Hematopoietic multipotent progenitor cell treated with erythropoietin and hydrocortisone succinate and interleukin-3 and kit ligand, for 8 days (in vitro differentiated cells): Measurements from ENCODE around the gene SMARCA1.

ENCODE experiments used
- DNase-seq: peaks from one replicate; pipeline ENCODE4 v3.0.0-alpha.2; 2015

SMARCA1 gene

DNA sequence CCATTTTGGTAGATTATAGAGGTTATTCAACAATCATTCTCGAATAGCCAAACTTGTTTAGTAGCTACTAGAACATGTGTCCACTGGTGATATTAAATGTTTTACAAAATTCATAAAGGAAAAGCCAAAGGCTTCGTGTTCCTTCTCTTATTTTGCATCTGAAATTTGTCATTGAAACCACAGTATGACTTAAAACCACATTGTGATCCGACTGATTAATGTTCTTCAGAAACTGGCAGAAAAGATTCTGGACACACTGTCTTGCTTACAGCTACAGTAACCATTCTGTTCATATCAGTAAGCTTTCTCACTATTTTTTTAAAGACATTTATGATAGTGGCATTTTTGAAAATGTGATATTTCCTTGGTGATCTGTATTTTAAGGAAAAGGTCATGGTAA, 2.6 kb upstream of the SMARCA1 start:
- no peak for DNase-seq

- DNase-seq, result no peak
Observed at GRCh38 chrX:129525162-129525561, 1.9 kb upstream of the SMARCA1 start.

DNA sequence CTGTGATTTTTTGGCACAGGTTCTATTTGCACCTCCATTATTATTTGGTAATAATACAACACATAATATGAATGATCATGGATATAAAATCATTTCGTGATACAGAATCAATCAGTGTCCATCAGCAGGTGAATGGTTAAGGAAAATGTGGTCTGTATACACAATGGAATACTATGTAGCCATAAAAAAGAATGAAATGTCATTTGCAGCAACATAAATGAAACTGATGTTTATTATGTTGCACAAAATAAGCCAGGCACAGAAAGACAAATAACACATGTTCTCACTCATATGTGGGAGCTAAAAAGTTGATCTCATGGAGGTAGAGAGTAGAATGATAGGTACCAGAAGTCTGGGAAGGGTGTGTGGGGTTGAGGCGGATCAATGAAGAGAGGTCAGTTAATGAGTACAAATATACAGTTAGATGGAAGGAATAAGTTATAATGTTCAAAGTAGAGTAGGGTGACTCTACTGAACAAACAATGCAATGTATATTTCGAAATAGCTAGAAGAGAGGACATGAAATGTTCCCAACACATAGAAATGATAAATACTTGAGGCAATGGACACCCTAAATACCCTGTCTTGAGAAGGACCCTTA, 1.1 kb upstream of the SMARCA1 start:
- DNase-seq, result no peak

- DNase-seq, result no peak
Observed at GRCh38 chrX:129522184-129523078, 859 bp downstream of the SMARCA1 start.

- no peak for DNase-seq
Observed at GRCh38 chrX:129520151-129520550, 3.1 kb downstream of the SMARCA1 start.

GRCh38 chrX:129516402-129516801, 6.9 kb downstream of the SMARCA1 start:
- no peak for DNase-seq

DNA sequence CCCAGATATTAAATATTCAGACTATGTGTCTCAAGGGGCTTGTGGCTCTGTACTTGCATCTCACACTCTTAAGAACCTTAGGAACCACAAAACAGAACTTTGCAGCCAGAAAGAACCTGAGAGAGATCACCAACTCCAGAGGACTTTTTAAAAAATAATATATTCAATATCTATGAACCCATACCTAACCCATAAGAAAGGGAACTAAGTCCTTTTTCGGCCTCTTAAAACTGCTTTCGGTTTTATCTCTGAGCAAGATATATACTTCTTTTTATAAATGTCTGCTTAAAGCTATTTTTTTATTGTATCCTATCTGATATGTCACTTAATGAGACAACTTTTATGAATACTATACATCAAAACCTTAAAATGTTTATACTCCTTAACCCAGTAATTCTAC, 10.9 kb downstream of the SMARCA1 start:
- DNase-seq, result no peak

GRCh38 chrX:129511689-129512088, 11.6 kb downstream of the SMARCA1 start:
- DNase-seq, result no peak

DNA sequence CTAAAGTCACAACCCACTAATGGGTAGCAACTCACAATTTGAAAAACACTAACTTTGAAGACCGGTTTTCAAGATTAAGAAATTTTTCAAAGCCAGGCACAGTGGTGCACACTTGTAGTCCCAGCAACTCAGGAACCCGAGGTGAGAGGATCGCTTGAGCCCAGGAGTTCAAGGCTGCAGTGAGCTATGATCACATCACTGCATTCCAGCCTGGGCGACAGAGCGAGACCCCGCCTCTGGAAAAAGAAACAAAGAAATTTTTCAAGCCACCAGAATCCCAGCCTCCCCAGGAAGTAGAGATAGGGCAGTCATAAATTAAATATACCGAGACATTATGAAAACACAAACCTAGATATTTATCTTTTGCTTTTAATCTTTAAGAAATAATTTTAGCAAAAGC, 13.0 kb downstream of the SMARCA1 start:
- no peak for DNase-seq

DNA sequence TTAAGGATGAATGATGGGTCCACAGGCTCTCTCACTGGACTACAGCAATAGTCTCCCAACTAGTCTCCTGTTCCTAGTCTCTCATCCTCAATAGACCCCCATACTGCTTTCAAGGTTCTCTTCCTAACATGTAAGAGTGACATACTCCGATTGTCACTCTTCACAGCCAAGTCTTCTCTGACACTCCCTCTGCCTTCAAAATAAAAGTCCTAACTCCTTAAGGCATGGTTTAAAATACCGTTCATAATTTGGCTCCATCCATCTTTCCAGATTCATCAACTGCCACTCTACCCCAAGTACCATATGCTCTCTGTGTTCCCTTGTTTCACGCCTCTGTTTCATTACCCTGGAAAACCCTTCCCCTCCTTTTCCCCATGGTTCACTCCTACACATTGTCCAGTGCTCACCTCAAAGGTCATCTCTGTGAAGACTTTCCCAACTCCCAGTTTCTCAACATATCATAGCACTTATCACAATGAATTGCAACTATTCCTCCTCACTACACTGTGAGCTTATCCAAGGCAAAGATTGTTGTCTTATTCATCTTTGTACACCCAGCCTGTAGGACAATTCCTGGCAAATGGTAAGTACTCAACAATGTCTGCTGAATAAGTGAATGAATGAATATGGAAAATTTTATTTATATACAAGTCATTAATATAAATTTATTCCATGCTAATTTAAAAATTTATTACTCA, 26.0 kb downstream of the SMARCA1 start:
- no peak for DNase-seq

GRCh38 chrX:129496625-129497024, 26.7 kb downstream of the SMARCA1 start:
- DNase-seq, result no peak

DNA sequence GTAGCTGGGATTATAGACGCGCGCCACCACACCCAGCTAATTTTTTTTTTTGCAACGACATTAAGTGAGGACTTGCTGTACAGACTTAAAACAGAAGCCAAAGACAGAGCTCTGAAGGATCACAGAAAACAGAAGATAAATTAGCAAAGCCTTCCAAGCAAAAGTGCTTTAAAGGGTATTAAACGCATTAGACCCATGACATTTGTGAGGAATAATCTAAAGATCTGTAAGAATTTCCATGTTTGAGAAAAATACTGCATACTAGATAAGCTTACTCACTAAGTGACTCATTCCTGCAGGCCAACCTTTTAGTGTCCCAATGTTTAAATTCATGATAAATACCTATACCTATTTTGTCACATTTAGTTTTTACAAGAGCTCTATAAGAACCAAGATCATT, 27.4 kb downstream of the SMARCA1 start:
- DNase-seq, result no peak

GRCh38 chrX:129494887-129495286, 28.4 kb downstream of the SMARCA1 start:
- DNase-seq, result no peak

GRCh38 chrX:129493643-129494042, 29.6 kb downstream of the SMARCA1 start:
- DNase-seq, result no peak

- DNase-seq, result no peak
Observed at GRCh38 chrX:129490330-129490729, 33.0 kb downstream of the SMARCA1 start.

DNA sequence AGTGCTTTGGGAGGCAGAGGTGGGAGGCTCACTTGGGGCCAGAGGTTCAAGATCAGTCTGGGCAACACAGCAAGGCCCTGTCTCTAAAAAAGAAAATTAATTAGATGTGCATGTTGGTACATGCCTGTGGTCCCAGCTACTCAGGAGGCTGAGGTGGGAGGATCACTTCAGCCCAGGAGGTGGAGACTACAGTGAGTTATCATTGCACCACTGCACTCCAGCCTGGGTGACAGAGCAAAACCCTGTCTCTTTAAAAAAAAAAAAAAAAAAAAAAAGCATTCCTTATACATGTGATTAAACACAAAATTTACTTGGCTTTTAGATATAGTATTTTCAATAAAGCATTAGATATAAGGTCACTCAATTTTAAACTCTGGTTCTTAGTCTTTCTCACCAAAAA, 34.9 kb downstream of the SMARCA1 start:
- DNase-seq, result no peak

DNA sequence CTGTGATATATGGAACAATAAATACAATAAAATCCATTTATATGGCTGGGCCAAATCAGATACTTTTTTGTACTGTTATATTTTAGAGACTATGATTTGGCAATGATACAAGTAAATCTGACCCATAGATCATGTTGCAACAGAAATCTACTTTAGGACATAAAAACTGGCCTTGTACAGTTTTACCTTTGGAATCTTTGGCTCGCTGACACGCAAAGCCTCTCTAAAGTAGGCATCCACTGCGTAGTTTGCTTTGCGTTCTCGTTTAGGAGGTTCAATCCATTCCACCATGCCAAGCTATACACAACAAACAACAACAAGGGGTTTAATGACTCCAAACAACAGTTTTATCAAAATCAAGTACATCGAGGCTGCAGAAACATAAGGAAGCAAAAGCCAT, 42.4 kb downstream of the SMARCA1 start:
- no peak for DNase-seq

DNA sequence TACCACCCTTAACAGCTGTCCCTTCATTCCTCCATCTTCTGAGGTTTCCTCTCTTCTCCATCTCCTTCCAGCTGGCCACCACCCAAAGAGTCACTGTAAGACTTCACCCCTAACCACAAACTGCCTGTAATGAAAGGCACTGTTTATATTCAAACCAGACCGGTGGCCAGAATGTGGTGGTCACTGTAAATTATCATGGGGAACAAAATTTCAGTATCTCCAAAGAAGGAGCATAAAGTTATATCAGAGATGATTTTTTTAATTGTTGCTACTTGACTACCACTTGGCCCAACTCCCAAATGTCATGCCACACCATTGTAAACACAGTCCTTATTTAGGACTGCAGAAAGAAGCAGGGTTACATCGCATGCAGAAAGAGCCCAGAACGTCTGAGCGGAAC, 44.8 kb downstream of the SMARCA1 start:
- DNase-seq, result no peak

- no peak for DNase-seq
Observed at GRCh38 chrX:129472116-129472515, 51.2 kb downstream of the SMARCA1 start.

DNA sequence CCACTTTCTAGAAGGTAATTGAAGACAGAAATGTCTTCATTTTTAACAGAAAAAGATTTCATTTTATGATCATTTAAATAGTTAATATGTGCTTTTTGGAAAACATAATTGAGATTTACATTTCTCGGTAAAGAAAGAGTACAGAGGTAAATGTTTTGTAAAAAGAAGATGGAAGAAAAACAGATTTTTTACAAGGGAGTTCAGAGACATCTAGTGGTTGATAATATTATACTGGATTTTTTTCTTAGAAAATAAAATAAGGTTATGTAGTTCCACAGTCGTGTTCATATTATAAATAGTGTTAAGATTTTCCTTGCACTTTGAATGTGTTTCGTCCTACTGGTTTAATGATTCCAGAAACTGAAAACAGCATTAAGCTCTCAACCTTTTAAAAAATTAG, 60.6 kb downstream of the SMARCA1 start:
- no peak for DNase-seq

GRCh38 chrX:129461801-129462456, 61.4 kb downstream of the SMARCA1 start:
- no peak for DNase-seq

GRCh38 chrX:129452523-129452922, 70.8 kb downstream of the SMARCA1 start:
- no peak for DNase-seq

- DNase-seq, result no peak
Observed at GRCh38 chrX:129450123-129450522, 73.2 kb downstream of the SMARCA1 start.
